HEK293T (cell line): ENCODE results near the gene ZNF862.

Experiments
- ARNT ChIP-seq: fragments of 450-650 bp; IDR thresholded peaks from 2 replicates; pipeline ENCODE4 v1.6.1; 2017; ENCODE audit warnings: mild to moderate bottlenecking
- CTBP1 ChIP-seq: fragments of 450-650 bp; IDR thresholded peaks from 2 replicates; pipeline ENCODE4 v1.6.1; 2016; ENCODE audit warnings: borderline replicate concordance
- ELF4 ChIP-seq: fragments of 450-650 bp; IDR thresholded peaks from 2 replicates; pipeline ENCODE4 v1.6.1; 2017; ENCODE audit warnings: antibody characterized with exemption
- FOXK2 ChIP-seq: fragments of 450-650 bp; IDR thresholded peaks from 2 replicates; pipeline ENCODE4 v1.6.1; 2016; ENCODE audit warnings: mild to moderate bottlenecking
- FOXM1 ChIP-seq: fragments of 450-650 bp; IDR thresholded peaks from 2 replicates; pipeline ENCODE4 v1.6.1; 2017; ENCODE audit warnings: mild to moderate bottlenecking, borderline replicate concordance
- L3MBTL2 ChIP-seq: fragments of 450-650 bp; conservative IDR thresholded peaks from 2 replicates; pipeline ENCODE4 v1.6.1; 2016; ENCODE audit warnings: mild to moderate bottlenecking
- LEF1 ChIP-seq: fragments of 450-650 bp; IDR thresholded peaks from 2 replicates; pipeline ENCODE4 v1.6.1; 2017; ENCODE audit warnings: mild to moderate bottlenecking, borderline replicate concordance
- SP1 ChIP-seq: fragments of 450-650 bp; IDR thresholded peaks from 2 replicates; pipeline ENCODE4 v1.6.1; 2017
- SUZ12 ChIP-seq: fragments of 450-650 bp; IDR thresholded peaks from 2 replicates; pipeline ENCODE4 v1.6.1; 2016; ENCODE audit warnings: mild to moderate bottlenecking
- TARDBP ChIP-seq: fragments of 450-650 bp; IDR thresholded peaks from 2 replicates; pipeline ENCODE4 v1.6.1; 2016
- ZNF384 ChIP-seq: fragments of 450-650 bp; IDR thresholded peaks from 2 replicates; pipeline ENCODE4 v1.6.1; 2016

- TF ChIP-seq ZNF384 (no peak), L3MBTL2 (no peak), SP1 (no peak), SUZ12 (no peak), ARNT (no peak), CTBP1 (no peak), FOXM1 (no peak), TARDBP (no peak), FOXK2 (no peak), ELF4 (no peak), LEF1 (no peak)
These were observed 9.5 kb upstream of the ZNF862 start for GRCh38 chr7:149828357-149829309.
